Lower leg skin (tissue), 4 donors: ENCODE results near the gene FBXO17. TPM values are rescaled to one million over a fixed set of nuclear protein-coding genes. Genes with fewer than 3 reads are reported as not detected.
A peak's percentile ranks its signal among the peaks of the same experiment; 100 is the strongest.
"Not testable (repeated sequence)": the region's sequence is repeated elsewhere in the genome, so short reads cannot be mapped to it uniquely, and the experiment has no call there.

Experiments
- DNase-seq, 2 donors: peaks; one replicate each; pipeline ENCODE4 v3.0.0-alpha.2; 2019; ENCODE audit warnings: low spot score in 2 of 2
- H3K4me3 ChIP-seq: fragments of 200-600 bp; sonication (generic); 2 replicates; pipeline ENCODE4 v1.5.1; 2017; ENCODE audit warnings: mild to moderate bottlenecking, low read depth; ENCODE audit not compliant: poor library complexity, severe bottlenecking
- POLR2A ChIP-seq, 2 donors: fragments of 450-650 bp; IDR thresholded peaks; one replicate each; pipeline ENCODE4 v1.6.1; 2016 to 2017; ENCODE audit warnings: antibody characterized with exemption in 2 of 2, mild to moderate bottlenecking in 1 of 2, moderate library complexity in 1 of 2
- WGBS, 2 donors: methylation state at CpG; one replicate each; pipeline ENCODE4 v1.1.5; 2018; 5-methylcytosine and 5-hydroxymethylcytosine counted together
- intact Hi-C: fragments of 100-400 bp; cut with DNase I; formaldehyde crosslinking; loops from one replicate; pipeline ENCODE4 v1.15.0; 2023; ENCODE audit warnings: low total_unique reads
- total RNA-seq, 4 donors: library from RNA; depleted of rRNA; stranded (reverse); fragments of >200 nt; gene quantifications; one replicate each; pipeline ENCODE4 v1.1.0, GENCODE V29; 2016
- TF ChIP-seq, protein P1 (sequence below), 3 donors: fragments of 450-650 bp; IDR thresholded peaks; one replicate each; pipeline ENCODE4 v1.5.1; 2016; ENCODE audit warnings: antibody characterized with exemption in 3 of 3, mild to moderate bottlenecking in 3 of 3, moderate library complexity in 2 of 3

FBXO17 gene
- total RNA-seq, 4 donors from 2014 or later = 13.2 to 46.5 (median 34.3) TPM

GRCh38 chr19:38941979-38942378 lies 33.6 kb downstream of the FBXO17 start:
- WGBS, 2 donors = 81 to 84% methylated on average over 2 of the region's 2 CpGs
- TF ChIP-seq POLR2A (IDR thresholded peaks at IDR 0.05) = no peak
- TF ChIP-seq, protein P1, sequence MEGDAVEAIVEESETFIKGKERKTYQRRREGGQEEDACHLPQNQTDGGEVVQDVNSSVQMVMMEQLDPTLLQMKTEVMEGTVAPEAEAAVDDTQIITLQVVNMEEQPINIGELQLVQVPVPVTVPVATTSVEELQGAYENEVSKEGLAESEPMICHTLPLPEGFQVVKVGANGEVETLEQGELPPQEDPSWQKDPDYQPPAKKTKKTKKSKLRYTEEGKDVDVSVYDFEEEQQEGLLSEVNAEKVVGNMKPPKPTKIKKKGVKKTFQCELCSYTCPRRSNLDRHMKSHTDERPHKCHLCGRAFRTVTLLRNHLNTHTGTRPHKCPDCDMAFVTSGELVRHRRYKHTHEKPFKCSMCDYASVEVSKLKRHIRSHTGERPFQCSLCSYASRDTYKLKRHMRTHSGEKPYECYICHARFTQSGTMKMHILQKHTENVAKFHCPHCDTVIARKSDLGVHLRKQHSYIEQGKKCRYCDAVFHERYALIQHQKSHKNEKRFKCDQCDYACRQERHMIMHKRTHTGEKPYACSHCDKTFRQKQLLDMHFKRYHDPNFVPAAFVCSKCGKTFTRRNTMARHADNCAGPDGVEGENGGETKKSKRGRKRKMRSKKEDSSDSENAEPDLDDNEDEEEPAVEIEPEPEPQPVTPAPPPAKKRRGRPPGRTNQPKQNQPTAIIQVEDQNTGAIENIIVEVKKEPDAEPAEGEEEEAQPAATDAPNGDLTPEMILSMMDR (IDR thresholded peaks at IDR 0.05) = no peak
- intact Hi-C loops = no loop called here

DNA sequence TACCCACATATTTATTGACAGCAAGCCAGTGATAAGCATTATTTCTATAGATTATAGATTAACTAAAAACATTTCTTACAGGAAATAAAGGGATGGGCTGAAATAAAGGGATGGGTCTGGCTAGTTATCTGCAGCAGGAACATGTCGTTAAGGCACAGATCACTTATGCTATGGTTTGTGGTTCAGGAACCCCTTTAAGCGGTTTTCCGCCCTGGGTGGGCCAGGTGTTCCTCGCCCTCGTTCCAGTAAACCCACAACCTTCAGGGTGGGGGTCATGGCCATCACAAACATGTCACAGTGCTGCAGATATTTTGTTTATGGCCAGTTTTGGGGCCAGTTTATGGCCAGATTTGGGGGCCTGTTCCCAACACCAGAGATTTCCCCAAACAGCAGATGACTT lies 34.1 kb downstream of the FBXO17 start:
- H3K4me3 ChIP-seq, intact Hi-C loops, DNase-seq: not testable (repeated sequence)
- 76 to 84% methylated on average over 5 of the region's 5 CpGs for WGBS, 2 donors

More at GRCh38 chr19:38941979-38942378, 33.6 kb downstream of the FBXO17 start:
- H3K4me3 ChIP-seq = no peak overlapping the region
- DNase-seq = no peak

DNA sequence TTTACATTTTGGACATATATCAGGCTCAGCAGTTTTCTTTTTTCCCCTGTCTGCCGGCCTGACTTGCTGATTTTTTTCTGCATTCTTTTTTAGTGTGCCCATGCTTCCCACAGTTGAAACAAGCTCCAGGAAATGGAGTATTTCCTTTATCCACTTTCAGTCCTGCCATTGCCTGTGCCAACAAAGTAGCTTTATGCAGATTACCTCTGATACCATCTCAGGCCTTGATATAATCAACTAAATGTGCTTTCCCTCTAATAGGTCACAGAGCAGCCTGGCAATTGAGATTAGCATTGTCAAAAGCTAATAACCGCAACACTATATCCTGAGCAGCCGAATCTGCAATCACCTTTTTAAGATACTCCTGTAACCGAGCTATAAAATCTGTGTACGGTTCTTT lies 35.6 kb downstream of the FBXO17 start:
- intact Hi-C loops = no loop called here
- WGBS, 2 donors = 40 to 51% methylated on average over 5 of the region's 5 CpGs

GRCh38 chr19:38933544-38933943 lies 42.0 kb downstream of the FBXO17 start:
- intact Hi-C loops = no loop called here
- H3K4me3 ChIP-seq = no peak overlapping the region
- TF ChIP-seq, protein P1 (IDR thresholded peaks at IDR 0.05) = no peak
- no peak for TF ChIP-seq POLR2A (IDR thresholded peaks at IDR 0.05)
- DNase-seq = no peak
- 62 to 82% methylated on average over 4 of the region's 4 CpGs for WGBS, 2 donors

More for the DNA sequence above, 35.6 kb downstream of the FBXO17 start:
- no peak overlapping the region for H3K4me3 ChIP-seq
- TF ChIP-seq, protein P1 (IDR thresholded peaks at IDR 0.05) = no peak
- no peak for TF ChIP-seq POLR2A (IDR thresholded peaks at IDR 0.05)
- DNase-seq = no peak

DNA sequence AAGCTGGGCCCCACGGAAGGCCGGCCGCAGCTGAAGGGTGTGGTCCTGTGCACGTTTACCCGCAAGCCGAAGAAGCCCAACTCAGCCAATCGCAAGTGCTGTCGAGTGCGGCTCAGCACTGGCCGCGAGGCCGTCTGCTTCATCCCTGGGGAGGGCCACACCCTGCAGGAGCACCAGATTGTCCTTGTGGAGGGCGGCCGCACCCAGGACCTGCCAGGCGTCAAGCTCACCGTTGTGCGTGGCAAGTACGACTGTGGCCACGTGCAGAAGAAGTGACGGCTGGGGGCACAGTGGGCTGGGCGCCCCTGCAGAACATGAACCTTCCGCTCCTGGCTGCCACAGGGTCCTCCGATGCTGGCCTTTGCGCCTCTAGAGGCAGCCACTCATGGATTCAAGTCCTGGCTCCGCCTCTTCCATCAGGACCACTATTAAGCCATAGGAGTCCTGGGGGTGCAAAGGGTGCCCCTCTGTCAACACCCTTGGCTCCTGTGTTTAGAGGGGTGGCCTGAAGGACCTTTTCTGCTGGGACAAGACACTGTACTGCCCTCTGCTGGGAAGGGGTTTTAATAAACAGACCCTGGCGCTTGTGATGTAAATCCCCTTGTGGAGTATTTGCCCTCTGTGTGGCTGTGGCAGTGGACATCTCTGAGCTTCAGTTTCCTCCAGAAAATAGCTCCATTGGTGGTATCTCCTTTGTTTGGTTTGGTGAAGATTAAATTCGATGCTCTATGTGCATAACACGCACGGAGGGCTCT lies 42.9 kb downstream of the FBXO17 start:
- intact Hi-C loops = no loop called here
- no peak overlapping the region for H3K4me3 ChIP-seq
- WGBS, 2 donors = 86 to 88% methylated on average over 29 of the region's 29 CpGs
- no peak for DNase-seq
- TF ChIP-seq, protein P1 (IDR thresholded peaks at IDR 0.05) = no peak
- TF ChIP-seq POLR2A (IDR thresholded peaks at IDR 0.05) = no peak

- 31 to 33% methylated on average over 8 of the region's 8 CpGs for WGBS, 2 donors
- TF ChIP-seq POLR2A (IDR thresholded peaks at IDR 0.05) = no peak
- TF ChIP-seq, protein P1 (IDR thresholded peaks at IDR 0.05) = no peak
- intact Hi-C loops = no loop called here
- H3K4me3 ChIP-seq = peak overlapping the region; percentile 66
- no peak for DNase-seq
Observed at GRCh38 chr19:38931521-38931793, 44.1 kb downstream of the FBXO17 start.
